ENCODE data around the gene MAP2K3. TPM values are rescaled to one million over a fixed set of nuclear protein-coding genes. Genes with fewer than 3 reads are reported as not detected.

MAP2K3 gene
- total RNA-seq, 4 donors from 2014 or later = 54.1 to 64.1 (median 55.2) TPM

DNA sequence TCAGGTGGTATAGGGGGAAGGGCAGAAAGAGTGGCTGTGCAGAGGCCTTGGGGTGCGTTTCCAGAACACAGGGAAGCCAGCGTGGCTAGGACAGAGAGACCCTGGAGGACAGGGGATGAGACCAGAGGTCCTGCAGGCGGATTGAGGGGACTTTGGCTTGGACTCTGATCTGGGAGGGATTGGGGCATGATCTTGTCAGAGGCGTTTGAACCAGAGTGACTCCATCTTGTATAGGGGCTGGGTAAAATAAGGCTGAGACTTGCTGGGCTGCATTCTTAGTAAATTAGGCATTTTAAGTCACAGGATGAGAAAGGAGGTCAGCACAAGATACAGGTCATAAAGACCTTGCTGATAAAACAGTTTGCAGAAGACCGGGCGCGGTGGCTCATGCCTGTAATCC lies 25.9 kb upstream of the MAP2K3 start:
- TF ChIP-seq POLR2A (IDR thresholded peaks at IDR 0.05) (no peak), CTCF (IDR thresholded peaks at IDR 0.05) (no peak)
- intact Hi-C loops (cut with DNase I; ENCODE audit: low total_unique reads) = no loop called here
- DNase-seq (ENCODE audit: low spot score in 2 of 2) = no peak
- H3K4me3 ChIP-seq (ENCODE audit: low read depth, poor library complexity, severe bottlenecking) = no peak overlapping the region
- WGBS, 2 donors = 91% methylated on average over 7 of the region's 7 CpGs

GRCh38 chr17:21262259-21262993 lies 22.1 kb upstream of the MAP2K3 start:
- TF ChIP-seq POLR2A (IDR thresholded peaks at IDR 0.05) (no peak), CTCF (IDR thresholded peaks at IDR 0.05) (no peak)
- no peak for DNase-seq (ENCODE audit: low spot score in 2 of 2)
- 72 to 80% methylated on average over 12 of the region's 12 CpGs for WGBS, 2 donors
- H3K4me3 ChIP-seq (ENCODE audit: low read depth, poor library complexity, severe bottlenecking) = no peak overlapping the region
- intact Hi-C loops (cut with DNase I; ENCODE audit: low total_unique reads) = no loop called here

- H3K4me3 ChIP-seq (ENCODE audit: low read depth, poor library complexity, severe bottlenecking) = no peak overlapping the region
- 37 to 43% methylated on average over 6 of the region's 6 CpGs for WGBS, 2 donors
- TF ChIP-seq POLR2A (IDR thresholded peaks at IDR 0.05) = no peak
- no peak for DNase-seq (ENCODE audit: low spot score in 2 of 2)
- intact Hi-C loops (cut with DNase I; ENCODE audit: low total_unique reads) = no loop called here
Observed at GRCh38 chr17:21263376-21263775, 21.1 kb upstream of the MAP2K3 start.

DNA sequence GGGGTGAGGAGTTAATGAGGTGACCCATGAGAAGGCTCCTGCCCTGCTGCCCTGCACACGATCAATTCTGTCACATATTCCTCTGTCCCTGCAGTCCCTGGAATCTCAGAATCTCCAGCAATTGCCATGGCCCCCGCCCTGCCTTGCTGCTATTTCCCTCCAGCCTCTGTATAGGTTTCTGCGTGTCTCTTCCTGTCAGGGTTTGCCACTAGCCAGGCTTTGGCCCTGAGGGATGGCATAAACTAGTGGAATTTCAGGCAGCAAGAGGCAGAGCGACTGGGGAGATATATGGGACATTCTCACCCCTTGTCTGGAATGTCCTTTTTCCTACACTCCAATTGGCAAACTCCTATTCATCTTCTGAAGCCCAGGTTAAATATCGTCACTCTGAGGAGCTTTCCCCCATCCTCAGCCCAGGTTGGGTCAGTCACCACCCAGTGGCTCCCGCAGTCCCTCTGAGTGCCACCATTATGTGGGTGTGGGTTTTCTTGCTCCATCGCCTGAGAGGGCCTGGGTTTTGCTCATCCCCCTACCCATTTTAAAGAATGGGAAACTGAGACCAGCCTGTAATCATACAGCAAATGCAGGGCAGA lies 15.8 kb upstream of the MAP2K3 start:
- peak in 1 of 2 donors; percentile 79 for DNase-seq (ENCODE audit: low spot score in 2 of 2)
- 56 to 61% methylated on average over 7 of the region's 7 CpGs for WGBS, 2 donors
- intact Hi-C loops (cut with DNase I; ENCODE audit: low total_unique reads) = no loop called here
- TF ChIP-seq CTCF (IDR thresholded peaks at IDR 0.05) (no peak), POLR2A (IDR thresholded peaks at IDR 0.05) (no peak)
- H3K4me3 ChIP-seq (ENCODE audit: low read depth, poor library complexity, severe bottlenecking) = no peak overlapping the region

GRCh38 chr17:21269394-21269793 lies 15.1 kb upstream of the MAP2K3 start:
- WGBS, 2 donors = 35 to 37% methylated on average over 8 of the region's 8 CpGs
- TF ChIP-seq POLR2A (IDR thresholded peaks at IDR 0.05) (no peak), CTCF (IDR thresholded peaks at IDR 0.05) (no peak)
- DNase-seq (ENCODE audit: low spot score in 2 of 2) = no peak
- no peak overlapping the region for H3K4me3 ChIP-seq (ENCODE audit: low read depth, poor library complexity, severe bottlenecking)
- intact Hi-C loops (cut with DNase I; ENCODE audit: low total_unique reads) = no loop called here

DNA sequence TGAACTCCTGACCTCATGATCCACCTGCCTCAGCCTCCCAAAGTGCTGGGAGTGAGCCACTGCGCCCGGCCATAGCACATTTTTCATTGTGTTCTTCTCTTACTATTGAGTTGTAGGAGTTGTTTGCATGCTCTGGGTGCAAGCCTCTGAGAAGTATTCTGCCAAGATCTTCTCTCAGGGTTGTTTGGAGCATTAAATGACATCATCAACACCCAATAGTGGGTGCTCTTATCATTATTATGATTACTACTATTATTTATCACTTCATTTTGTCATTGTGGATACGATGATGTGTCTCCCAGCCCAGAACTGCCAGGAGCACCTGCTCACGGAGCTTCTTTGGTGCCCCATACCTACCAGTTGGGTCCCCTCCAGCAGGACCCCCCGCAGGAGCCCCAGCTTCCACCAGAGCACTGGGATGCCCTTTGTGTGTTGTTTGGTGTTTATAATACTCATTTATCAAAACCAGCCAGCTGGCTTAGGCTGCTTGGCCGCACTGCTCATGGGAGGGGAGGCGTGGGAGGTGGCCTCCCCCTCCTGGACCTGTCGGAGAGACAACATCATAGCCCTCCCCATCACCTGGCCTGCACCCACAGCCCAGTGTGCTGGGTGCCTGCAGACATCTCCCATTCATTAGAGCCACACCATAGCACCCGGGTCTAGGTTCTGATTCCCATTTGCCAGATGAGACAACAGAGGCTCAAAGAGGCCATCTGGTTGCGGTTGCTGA lies 12.9 kb upstream of the MAP2K3 start:
- TF ChIP-seq CTCF (IDR thresholded peaks at IDR 0.05) (no peak), POLR2A (IDR thresholded peaks at IDR 0.05) (no peak)
- 81 to 91% methylated on average over 7 to 10 of the region's 10 CpGs for WGBS, 2 donors
- peak in 1 of 2 donors; percentile 50 for DNase-seq (ENCODE audit: low spot score in 2 of 2)
- intact Hi-C loops (cut with DNase I; ENCODE audit: low total_unique reads) = no loop called here
- H3K4me3 ChIP-seq (ENCODE audit: low read depth, poor library complexity, severe bottlenecking) = no peak overlapping the region

All from lower leg skin (tissue), 4 donors.